ENCODE results near the gene TRAP1. TPM values are rescaled to one million over a fixed set of nuclear protein-coding genes. Genes with fewer than 3 reads are reported as not detected.

Gene TRAP1
- total RNA-seq, 1 experiment from 2014 or later, result 382 TPM

DNA sequence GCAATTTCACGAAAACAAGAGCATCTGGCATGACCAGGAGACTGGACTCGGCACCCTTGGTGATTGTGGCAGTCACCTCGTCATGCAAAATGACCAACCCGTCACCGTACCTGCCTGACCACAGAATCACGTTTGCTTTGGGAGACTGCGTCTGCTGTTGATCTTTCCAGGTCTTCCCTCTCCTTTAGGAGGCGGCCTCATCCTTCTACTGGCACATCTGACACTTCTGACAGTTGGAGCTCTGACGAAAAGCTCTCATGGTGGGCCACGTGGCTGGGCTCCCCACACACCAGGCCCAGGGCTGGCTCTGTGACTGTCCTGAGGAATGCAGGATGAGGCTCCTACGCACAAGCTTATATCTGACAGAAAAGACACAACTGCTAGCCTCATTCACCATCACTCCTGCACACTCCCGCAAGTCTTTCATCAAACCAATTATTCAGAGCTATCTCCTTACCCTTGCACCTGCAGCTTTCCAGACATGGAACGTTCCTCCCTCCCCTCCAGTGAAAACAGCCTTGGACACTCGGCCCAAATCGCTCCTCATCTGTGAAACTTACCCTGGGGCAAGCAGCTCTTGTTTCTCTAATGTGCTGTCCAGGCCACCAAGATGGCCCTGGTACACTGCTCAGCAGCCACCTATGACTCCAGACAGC is 3.6 kb downstream of the TRAP1 start:
- H3K79me2 ChIP-seq (ENCODE audit: low read length), result peaks cover 83% of the 10 kb centered on the region
- ATAC-seq (no peak), DNase-seq (no peak)
- H3K4me1 ChIP-seq (ENCODE audit: insufficient read depth, low read length), result peaks cover 10% of the 10 kb centered on the region
- H3K9ac ChIP-seq (ENCODE audit: low read length), result no peak overlapping the region
- H3F3A ChIP-seq (ENCODE audit: low read length, unreplicated experiment), result no peaks in the 10 kb centered on the region
- TF ChIP-seq EZH2phosphoT487 (IDR thresholded peaks at IDR 0.05; ENCODE audit: borderline replicate concordance, low read length), result no peak
- TF ChIP-seq, protein P1, sequence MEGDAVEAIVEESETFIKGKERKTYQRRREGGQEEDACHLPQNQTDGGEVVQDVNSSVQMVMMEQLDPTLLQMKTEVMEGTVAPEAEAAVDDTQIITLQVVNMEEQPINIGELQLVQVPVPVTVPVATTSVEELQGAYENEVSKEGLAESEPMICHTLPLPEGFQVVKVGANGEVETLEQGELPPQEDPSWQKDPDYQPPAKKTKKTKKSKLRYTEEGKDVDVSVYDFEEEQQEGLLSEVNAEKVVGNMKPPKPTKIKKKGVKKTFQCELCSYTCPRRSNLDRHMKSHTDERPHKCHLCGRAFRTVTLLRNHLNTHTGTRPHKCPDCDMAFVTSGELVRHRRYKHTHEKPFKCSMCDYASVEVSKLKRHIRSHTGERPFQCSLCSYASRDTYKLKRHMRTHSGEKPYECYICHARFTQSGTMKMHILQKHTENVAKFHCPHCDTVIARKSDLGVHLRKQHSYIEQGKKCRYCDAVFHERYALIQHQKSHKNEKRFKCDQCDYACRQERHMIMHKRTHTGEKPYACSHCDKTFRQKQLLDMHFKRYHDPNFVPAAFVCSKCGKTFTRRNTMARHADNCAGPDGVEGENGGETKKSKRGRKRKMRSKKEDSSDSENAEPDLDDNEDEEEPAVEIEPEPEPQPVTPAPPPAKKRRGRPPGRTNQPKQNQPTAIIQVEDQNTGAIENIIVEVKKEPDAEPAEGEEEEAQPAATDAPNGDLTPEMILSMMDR (conservative IDR thresholded peaks at IDR 0.05; ENCODE audit: low read depth, low read length), result no peak
- no peak for TF ChIP-seq EZH2 (IDR thresholded peaks at IDR 0.05; ENCODE audit: low read length, unreplicated experiment)
- intact Hi-C loops (cut with micrococcal nuclease), result no loop called here
- H3K36me3 ChIP-seq (ENCODE audit: low read depth, low read length), result peaks cover 7% of the 10 kb centered on the region
- no peak overlapping the region for H2AFZ ChIP-seq (ENCODE audit: low read length)
- ChIA-PET CTCF (no interaction called here), POLR2A (ENCODE audit: unreplicated experiment) (no interaction called here)
- no peaks in the 10 kb centered on the region for H3K27me3 ChIP-seq (ENCODE audit: low read length)
- no TSS peak for BruUV-seq (replicated peaks)
- no peak overlapping the region for H3K4me3 ChIP-seq (ENCODE audit: low read length)
- no peak overlapping the region for H3K4me2 ChIP-seq (ENCODE audit: low read length)
- H3K9me3 ChIP-seq (ENCODE audit: low read length), result no peaks in the 10 kb centered on the region
- no peak overlapping the region for H3K27ac ChIP-seq (ENCODE audit: low read length)
- H3K9me2 ChIP-seq (replicated peaks; ENCODE audit: low read length), result no peaks in the 10 kb centered on the region
- H4K20me1 ChIP-seq (ENCODE audit: low read length), result no peaks in the 10 kb centered on the region

DNA sequence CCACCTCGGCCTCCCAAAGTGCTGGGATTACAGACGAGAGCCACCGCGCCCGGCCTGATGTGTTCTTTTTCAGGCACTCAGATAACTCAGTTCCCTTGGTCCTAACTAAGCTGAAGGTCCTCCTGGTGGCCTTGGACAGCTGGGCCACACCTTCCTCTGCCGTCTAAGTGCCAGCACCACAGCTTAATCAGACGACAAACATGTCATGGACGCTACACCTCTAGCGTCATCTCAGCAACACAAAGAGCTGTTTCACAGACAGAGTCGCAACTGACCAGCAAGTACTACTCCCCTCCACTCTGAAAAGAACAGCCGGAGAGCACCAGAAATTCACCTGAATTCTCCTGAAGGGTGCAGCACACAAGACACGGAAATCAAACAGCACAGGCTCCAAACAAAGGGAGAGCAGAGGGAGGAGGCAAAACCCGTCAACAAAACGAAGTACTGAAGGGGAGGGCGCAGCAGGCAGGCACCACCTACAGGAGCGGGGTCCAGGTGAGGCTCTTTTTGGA is 4.4 kb downstream of the TRAP1 start:
- no peaks in the 10 kb centered on the region for H3K9me2 ChIP-seq (replicated peaks; ENCODE audit: low read length)
- no peak overlapping the region for H3K9ac ChIP-seq (ENCODE audit: low read length)
- peaks cover 7% of the 10 kb centered on the region for H3K4me1 ChIP-seq (ENCODE audit: insufficient read depth, low read length)
- intact Hi-C loops (cut with micrococcal nuclease), result no loop called here
- ChIA-PET CTCF (no interaction called here), POLR2A (ENCODE audit: unreplicated experiment) (no interaction called here)
- H3F3A ChIP-seq (ENCODE audit: low read length, unreplicated experiment), result no peaks in the 10 kb centered on the region
- no peaks in the 10 kb centered on the region for H3K9me3 ChIP-seq (ENCODE audit: low read length)
- no peak overlapping the region for H3K27ac ChIP-seq (ENCODE audit: low read length)
- H3K36me3 ChIP-seq (ENCODE audit: low read depth, low read length), result peaks cover 7% of the 10 kb centered on the region
- TF ChIP-seq, protein P1 (conservative IDR thresholded peaks at IDR 0.05; ENCODE audit: low read depth, low read length), result no peak
- TF ChIP-seq EZH2 (IDR thresholded peaks at IDR 0.05; ENCODE audit: low read length, unreplicated experiment) (no peak), EZH2phosphoT487 (IDR thresholded peaks at IDR 0.05; ENCODE audit: borderline replicate concordance, low read length) (no peak)
- no peak overlapping the region for H2AFZ ChIP-seq (ENCODE audit: low read length)
- H3K4me3 ChIP-seq (ENCODE audit: low read length), result no peak overlapping the region
- H3K27me3 ChIP-seq (ENCODE audit: low read length), result no peaks in the 10 kb centered on the region
- H3K4me2 ChIP-seq (ENCODE audit: low read length), result no peak overlapping the region
- H3K79me2 ChIP-seq (ENCODE audit: low read length), result peaks cover 86% of the 10 kb centered on the region
- no TSS peak for BruUV-seq (replicated peaks)
- H4K20me1 ChIP-seq (ENCODE audit: low read length), result no peaks in the 10 kb centered on the region
- ATAC-seq, result no peak
- DNase-seq, result no peak

DNA sequence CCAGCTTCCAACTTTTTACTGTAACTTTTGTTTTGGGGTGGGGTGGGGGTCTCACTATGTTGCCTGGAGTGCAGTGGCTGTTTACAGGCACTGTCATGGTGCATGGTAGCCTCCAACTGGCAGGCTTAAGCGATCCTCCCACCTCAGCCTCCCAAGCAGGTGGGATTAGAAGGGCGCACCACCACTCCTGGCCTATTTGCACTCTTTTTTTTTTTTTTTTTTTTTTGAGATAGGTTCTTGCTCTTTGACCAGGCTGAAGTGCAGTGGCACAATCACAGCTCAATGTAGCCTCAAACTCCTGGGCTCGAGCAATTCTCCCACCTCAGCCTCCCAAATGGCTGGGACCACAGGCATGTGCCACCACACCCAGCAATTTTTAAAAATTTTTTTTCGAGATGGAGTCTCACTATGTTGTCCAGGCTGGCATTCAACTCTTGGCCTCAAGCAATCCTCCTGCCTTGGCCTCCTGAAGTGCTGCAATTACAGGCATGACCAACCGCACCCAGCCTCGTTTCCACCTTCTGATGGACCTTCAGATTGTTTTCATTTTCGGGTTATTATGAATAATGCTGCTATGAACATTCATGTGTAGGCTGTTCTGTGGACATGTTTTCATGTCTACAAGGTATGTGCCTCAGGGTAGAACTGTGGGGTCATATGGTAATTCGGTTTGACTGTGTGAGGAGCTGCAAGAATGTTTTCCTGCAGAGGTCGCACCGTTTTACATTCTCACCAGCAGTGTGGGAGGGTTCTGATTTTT is 10.9 kb downstream of the TRAP1 start:
- BruUV-seq (replicated peaks), result no TSS peak
- H3K79me2 ChIP-seq (ENCODE audit: low read length), result peaks cover 66% of the 10 kb centered on the region
- no peaks in the 10 kb centered on the region for H3K9me2 ChIP-seq (replicated peaks; ENCODE audit: low read length)
- no peak for TF ChIP-seq EZH2phosphoT487 (IDR thresholded peaks at IDR 0.05; ENCODE audit: borderline replicate concordance, low read length)
- TF ChIP-seq, protein P1 (conservative IDR thresholded peaks at IDR 0.05; ENCODE audit: low read depth, low read length), result no peak
- TF ChIP-seq EZH2 (IDR thresholded peaks at IDR 0.05; ENCODE audit: low read length, unreplicated experiment), result no peak
- peaks cover 8% of the 10 kb centered on the region; the same call in 1 of the 2 replicates for H3K36me3 ChIP-seq (ENCODE audit: low read depth, low read length)
- H3K9ac ChIP-seq (ENCODE audit: low read length), result no peak overlapping the region
- no peak for DNase-seq
- no peak for ATAC-seq
- H3K4me2 ChIP-seq (ENCODE audit: low read length), result no peak overlapping the region
- H3K9me3 ChIP-seq (ENCODE audit: low read length), result no peaks in the 10 kb centered on the region
- no peaks in the 10 kb centered on the region for H3K4me1 ChIP-seq (ENCODE audit: insufficient read depth, low read length)
- POLR2A ChIA-PET (ENCODE audit: unreplicated experiment), result no interaction called here
- CTCF ChIA-PET, result no interaction called here
- H3F3A ChIP-seq (ENCODE audit: low read length, unreplicated experiment), result no peaks in the 10 kb centered on the region
- H3K27ac ChIP-seq (ENCODE audit: low read length), result no peak overlapping the region
- H3K4me3 ChIP-seq (ENCODE audit: low read length), result no peak overlapping the region
- no peak overlapping the region for H2AFZ ChIP-seq (ENCODE audit: low read length)
- H3K27me3 ChIP-seq (ENCODE audit: low read length), result no peaks in the 10 kb centered on the region
- no peaks in the 10 kb centered on the region for H4K20me1 ChIP-seq (ENCODE audit: low read length)
- intact Hi-C loops (cut with micrococcal nuclease), result no loop called here

All from PC-3 (cell line).